PC-3 (cell line): ENCODE measurements around the gene FLII. TPM values are rescaled to one million over a fixed set of nuclear protein-coding genes. Genes with fewer than 3 reads are reported as not detected.

ENCODE experiments used
- ATAC-seq: fragments of 200-7000 bp; cut with Tn5 transposase; 2 replicates; pipeline ENCODE4 v1.9.1; 2020; ENCODE audit warnings: mild to moderate bottlenecking, moderate library complexity
- BruUV-seq: library from RNA; stranded (reverse); fragments of 400-500 nt; replicated peaks from 2 replicates; lab custom pipeline; 2021; lab: Mats Ljungman, UMichigan
- CTCF ChIA-PET: fragments of 300-600 bp; sonication (Branson Sonifier 250); formaldehyde crosslinking; loops from one replicate; lab custom pipeline; 2022; ENCODE audit warnings: antibody characterized with exemption; lab: Charles Lee
- POLR2A ChIA-PET: fragments of 300-600 bp; sonication (Branson Sonifier 250); formaldehyde crosslinking; loops from one replicate; lab custom pipeline; 2022; ENCODE audit warnings: antibody characterized with exemption; ENCODE audit not compliant: unreplicated experiment; lab: Charles Lee
- DNase-seq: peaks from one replicate; pipeline ENCODE4 v3.0.0-alpha.2; 2015
- H2AFZ ChIP-seq: fragments of 300-600 bp; sonication (generic); 2 replicates; pipeline ENCODE4 v1.6.0; 2016; ENCODE audit warnings: antibody characterized with exemption, low read length
- H3F3A ChIP-seq: fragments of 300-600 bp; sonication (generic); one replicate; pipeline ENCODE4 v1.6.0; 2017; ENCODE audit warnings: antibody characterized with exemption, low read length, control low read depth, mild to moderate bottlenecking; ENCODE audit not compliant: unreplicated experiment
- H3K27ac ChIP-seq: fragments of 300-600 bp; sonication (generic); 2 replicates; pipeline ENCODE4 v1.5.1; 2016; ENCODE audit warnings: mild to moderate bottlenecking, low read length
- H3K27me3 ChIP-seq: fragments of 300-600 bp; sonication (generic); 2 replicates; pipeline ENCODE4 v1.6.1; 2016; ENCODE audit warnings: low read length, mixed read lengths
- H3K36me3 ChIP-seq: fragments of 300-600 bp; sonication (generic); 2 replicates; pipeline ENCODE4 v1.6.1; 2016; ENCODE audit warnings: low read depth, mixed run types, low read length, mixed read lengths
- H3K4me1 ChIP-seq: fragments of 300-600 bp; sonication (generic); 2 replicates; pipeline ENCODE4 v1.5.1; 2016; ENCODE audit warnings: low read length; ENCODE audit not compliant: insufficient read depth
- H3K4me2 ChIP-seq: fragments of 300-600 bp; sonication (generic); 2 replicates; pipeline ENCODE4 v1.6.0; 2016; ENCODE audit warnings: low read length
- H3K4me3 ChIP-seq: fragments of 300-600 bp; sonication (generic); 2 replicates; pipeline ENCODE4 v1.5.1; 2016; ENCODE audit warnings: mild to moderate bottlenecking, low read length, mixed read lengths
- H3K79me2 ChIP-seq: fragments of 300-600 bp; sonication (generic); 2 replicates; pipeline ENCODE4 v1.6.1; 2017; ENCODE audit warnings: low read length, mixed read lengths
- H3K9ac ChIP-seq: fragments of 300-600 bp; sonication (generic); 2 replicates; pipeline ENCODE4 v1.6.0; 2016; ENCODE audit warnings: mild to moderate bottlenecking, low read length
- H3K9me2 ChIP-seq: fragments of 300-600 bp; sonication (generic); replicated peaks from 2 replicates; pipeline ENCODE4 v1.6.1; 2016; ENCODE audit warnings: mixed run types, low read length, mixed read lengths
- H3K9me3 ChIP-seq: fragments of 300-600 bp; sonication (generic); 2 replicates; pipeline ENCODE4 v1.6.1; 2016; ENCODE audit warnings: low read length, mixed read lengths
- H4K20me1 ChIP-seq: fragments of 300-600 bp; sonication (generic); 2 replicates; pipeline ENCODE4 v1.6.1; 2016; ENCODE audit warnings: low read length, mixed read lengths
- CTCF ChIP-seq: fragments of 300-600 bp; sonication (generic); conservative IDR thresholded peaks from 2 replicates; pipeline ENCODE4 v1.5.1; 2017; ENCODE audit warnings: antibody characterized with exemption, low read depth, mild to moderate bottlenecking, low read length
- EZH2 ChIP-seq: fragments of 300-600 bp; sonication (generic); IDR thresholded peaks from one replicate; pipeline ENCODE4 v1.6.1; 2017; ENCODE audit warnings: antibody characterized with exemption, mild to moderate bottlenecking, low read length; ENCODE audit not compliant: unreplicated experiment
- EZH2phosphoT487 ChIP-seq: fragments of 300-600 bp; sonication (generic); IDR thresholded peaks from 2 replicates; pipeline ENCODE4 v1.6.1; 2018; ENCODE audit warnings: mild to moderate bottlenecking, antibody characterized with exemption, low read length, borderline replicate concordance
- intact Hi-C: fragments of 100-400 bp; cut with micrococcal nuclease; formaldehyde crosslinking; loops from 2 replicates; pipeline ENCODE4 v1.9.0; 2023
- total RNA-seq: library from RNA; depleted of rRNA; stranded (reverse); fragments of >200 nt; gene quantifications from 2 replicates; pipeline ENCODE4 v1.2.3, GENCODE V29; 2014

FLII gene
- total RNA-seq, 1 experiment from 2014 or later: 537 TPM

GRCh38 chr17:18237461-18237860 is 21.1 kb downstream of the FLII start:
- H3K36me3 ChIP-seq: peaks cover 5% of the 10 kb centered on the region; the same call in 1 of the 2 replicates
- no peak for TF ChIP-seq EZH2phosphoT487
- TF ChIP-seq EZH2: no peak
- no peak for TF ChIP-seq CTCF
- H3K27me3 ChIP-seq: no peaks in the 10 kb centered on the region
- DNase-seq (no peak), ATAC-seq (no peak)
- H3K27ac ChIP-seq: no peak overlapping the region
- no peaks in the 10 kb centered on the region for H3K79me2 ChIP-seq
- H3K4me1 ChIP-seq: peaks cover 16% of the 10 kb centered on the region
- H3K9ac ChIP-seq: no peak overlapping the region
- intact Hi-C loops: no loop called here
- H3F3A ChIP-seq: no peaks in the 10 kb centered on the region
- H4K20me1 ChIP-seq: no peaks in the 10 kb centered on the region
- H3K9me3 ChIP-seq: no peaks in the 10 kb centered on the region
- no TSS peak for BruUV-seq
- POLR2A ChIA-PET: no interaction called here
- H2AFZ ChIP-seq: no peak overlapping the region
- no peak overlapping the region for H3K4me2 ChIP-seq
- no peak overlapping the region for H3K4me3 ChIP-seq
- H3K9me2 ChIP-seq: no peaks in the 10 kb centered on the region
- CTCF ChIA-PET: no interaction called here

GRCh38 chr17:18236494-18236893 is 22.0 kb downstream of the FLII start:
- Histone ChIP-seq H4K20me1 (0 out of 2 replicates have a peak, but pooled peaks cover 4% of the 10 kb centered on the region), H3K9ac (peak overlapping the region; percentile 71), H3K4me3 (no peak overlapping the region), H3K4me1 (peaks cover 16% of the 10 kb centered on the region), H3K9me3 (no peaks in the 10 kb centered on the region), H3K79me2 (no peaks in the 10 kb centered on the region), H3K27ac (peak overlapping the region; percentile 90), H2AFZ (no peak overlapping the region), H3K9me2 (no peaks in the 10 kb centered on the region), H3K36me3 (peaks cover 5% of the 10 kb centered on the region; the same call in 1 of the 2 replicates), H3K4me2 (no peak overlapping the region), H3K27me3 (no peaks in the 10 kb centered on the region), H3F3A (no peaks in the 10 kb centered on the region)
- ChIA-PET POLR2A (no interaction called here), CTCF (no interaction called here)
- DNase-seq: no peak
- ATAC-seq: no peak
- TF ChIP-seq EZH2: no peak
- no peak for TF ChIP-seq EZH2phosphoT487
- no peak for TF ChIP-seq CTCF
- intact Hi-C loops: no loop called here
- no TSS peak for BruUV-seq

GRCh38 chr17:18235743-18236256 is 22.7 kb downstream of the FLII start:
- ATAC-seq (peak; percentile 95), DNase-seq (peak; percentile 72)
- Histone ChIP-seq H3K4me2 (peak overlapping the region; percentile 60), H3K27me3 (no peaks in the 10 kb centered on the region), H3K9me2 (no peaks in the 10 kb centered on the region), H3F3A (no peaks in the 10 kb centered on the region), H4K20me1 (0 out of 2 replicates have a peak, but pooled peaks cover 4% of the 10 kb centered on the region), H3K27ac (peak overlapping the region; percentile 90), H2AFZ (0 out of 2 replicates have a peak overlapping the region, but pooled peaks have one; percentile 39), H3K79me2 (no peaks in the 10 kb centered on the region), H3K4me1 (peaks cover 16% of the 10 kb centered on the region), H3K4me3 (no peak overlapping the region), H3K36me3 (peaks cover 4% of the 10 kb centered on the region; the same call in 1 of the 2 replicates), H3K9ac (peak overlapping the region; percentile 71), H3K9me3 (no peaks in the 10 kb centered on the region)
- TF ChIP-seq CTCF: no peak
- no peak for TF ChIP-seq EZH2phosphoT487
- no peak for TF ChIP-seq EZH2
- CTCF ChIA-PET: no interaction called here
- POLR2A ChIA-PET: no interaction called here
- no TSS peak for BruUV-seq
- intact Hi-C loops: no loop called here
